K562 (cell line): Measurements from ENCODE around the gene CCDC87. TPM values are rescaled to one million over a fixed set of nuclear protein-coding genes. Genes with fewer than 3 reads are reported as not detected.

Experiments used
- ATAC-seq: fragments of 200-7000 bp; cut with Tn5 transposase; 3 replicates; pipeline ENCODE4 v1.9.1; 2020; ENCODE audit warnings: moderate library complexity
- BruUV-seq: library from RNA; stranded (reverse); fragments of 400-500 nt; replicated peaks from 2 replicates; lab custom pipeline; 2021; lab: Mats Ljungman, UMichigan
- CTCF ChIA-PET: fragments of 300-600 bp; formaldehyde crosslinking; extraction: SDS; loops from one replicate; lab custom pipeline; 2021; ENCODE audit warnings: low intra/inter-chr PET ratio; lab: Yijun Ruan, JAX
- POLR2A ChIA-PET: fragments of 300-600, 350-650 bp; sonication (Branson Sonifier 250); formaldehyde crosslinking; extraction: SDS; loops from one replicate; lab custom pipeline; 2021; ENCODE audit warnings: antibody characterized with exemption, inconsistent platforms; lab: Yijun Ruan, JAX
- DNase-seq, 4 experiments: peaks; one replicate each; pipeline versions ENCODE4 v3.0.0 to v3.0.0-alpha.2; 2011 to 2018; ENCODE audit warnings: low spot score in 3 of 4, mixed read lengths in 3 of 4; ENCODE audit errors: extremely low read depth in 1 of 4
- FAIRE-seq: peaks from 2 replicates; lab custom pipeline; 2011; peaks lifted over from hg19 to GRCh38; lab: Jason Lieb, UNC
- H2AFZ ChIP-seq: 2 replicates; pipeline ENCODE4 v1.6.0; 2011; ENCODE audit warnings: low read depth, low read length, control low read depth, inconsistent platforms
- H3K27ac ChIP-seq: fragments of 200-600 bp; 3 replicates; pipeline ENCODE4 v1.8.0; 2011; ENCODE audit warnings: low read depth, mild to moderate bottlenecking, control low read depth, inconsistent platforms, low read length, moderate library complexity, mixed read lengths; ENCODE audit errors: extremely low read depth
- H3K27me3 ChIP-seq, 2 experiments: fragments of 300-600 bp in 1 of 2; 2 replicates in 1 of 2; 3 replicates in 1 of 2; pipeline versions ENCODE4 v1.6.0 to v1.8.0; 2011; ENCODE audit warnings: inconsistent platforms in 2 of 2, low read length in 2 of 2, mild to moderate bottlenecking in 1 of 2, mixed read lengths in 1 of 2, moderate library complexity in 1 of 2; ENCODE audit not compliant: control insufficient read depth in 2 of 2, insufficient read depth in 2 of 2
- H3K36me3 ChIP-seq: fragments of 300-600 bp; 3 replicates; pipeline ENCODE4 v1.8.0; 2011; ENCODE audit warnings: mild to moderate bottlenecking, low read length, inconsistent platforms; ENCODE audit not compliant: control insufficient read depth, insufficient read depth
- H3K4me1 ChIP-seq, 2 experiments: fragments of 200-600 bp in 1 of 2; replicated peaks in 1 of 2; 2 replicates in 1 of 2; 3 replicates in 1 of 2; pipeline versions ENCODE4 v1.5.1 to v1.8.0; 2011; ENCODE audit warnings: inconsistent platforms in 2 of 2, low read length in 2 of 2, mild to moderate bottlenecking in 1 of 2, mixed read lengths in 1 of 2, moderate library complexity in 1 of 2; ENCODE audit not compliant: control insufficient read depth in 2 of 2, insufficient read depth in 2 of 2
- H3K4me2 ChIP-seq: 2 replicates; pipeline ENCODE4 v1.6.1; 2011; ENCODE audit warnings: low read length, control low read depth, inconsistent platforms, mixed read lengths; ENCODE audit not compliant: insufficient read depth
- H3K4me3 ChIP-seq: fragments of 200-600 bp; sonication (generic), shearing (Covaris generic); 2 replicates; pipeline ENCODE4 v1.5.1; 2016; ENCODE audit warnings: control low read depth, inconsistent platforms
- H3K79me2 ChIP-seq: fragments of 200-600 bp; 3 replicates; pipeline ENCODE4 v1.8.0; 2011; ENCODE audit warnings: low read length, inconsistent platforms; ENCODE audit not compliant: control insufficient read depth, insufficient read depth
- H3K9ac ChIP-seq, 2 experiments: 2 replicates each; pipeline versions ENCODE4 v1.6.0 to v1.6.1; 2011; ENCODE audit warnings: low read depth in 2 of 2, low read length in 2 of 2, control low read depth in 1 of 2, inconsistent platforms in 1 of 2, mild to moderate bottlenecking in 1 of 2, mixed read lengths in 1 of 2; ENCODE audit not compliant: insufficient read depth in 1 of 2
- H3K9me1 ChIP-seq: one replicate; pipeline ENCODE4 v1.6.0; 2011; ENCODE audit warnings: inconsistent platforms, mild to moderate bottlenecking, low read length, moderate library complexity; ENCODE audit not compliant: control insufficient read depth, insufficient read depth
- H3K9me3 ChIP-seq: replicated peaks from 2 replicates; pipeline ENCODE4 v1.5.1; 2011; ENCODE audit warnings: low read depth, low read length, inconsistent platforms; ENCODE audit not compliant: control insufficient read depth, insufficient read depth
- H4K20me1 ChIP-seq: replicated peaks from 2 replicates; pipeline ENCODE4 v1.6.1; 2011; ENCODE audit warnings: low read length, inconsistent platforms, mixed read lengths; ENCODE audit not compliant: control insufficient read depth, insufficient read depth
- BRD4 ChIP-seq: fragments of 200-600 bp; sonication (generic); IDR thresholded peaks from 2 replicates; pipeline ENCODE4 v1.6.1; 2017; ENCODE audit warnings: inconsistent platforms
- CBFA2T3 ChIP-seq: fragments of 450-650 bp; IDR thresholded peaks from 2 replicates; pipeline ENCODE4 v1.6.1; 2017
- FOXJ2 ChIP-seq: fragments of 200-800 bp; sonication (Bioruptor generic); IDR thresholded peaks from 2 replicates; pipeline ENCODE4 v1.6.1; 2016; ENCODE audit warnings: missing genetic modification characterization, missing compliant biosample characterization
- GABPB2 ChIP-seq: fragments of 250-450 bp; sonication (Bioruptor Pico); conservative IDR thresholded peaks from 2 replicates; pipeline ENCODE4 v1.5.1; 2021; ENCODE audit warnings: mild to moderate bottlenecking
- HDAC6 ChIP-seq: IDR thresholded peaks from 2 replicates; pipeline ENCODE4 v1.6.1; 2012; ENCODE audit warnings: low read depth, mild to moderate bottlenecking, control low read depth, inconsistent platforms, low read length, moderate library complexity
- KLF10 ChIP-seq: fragments of 250-450 bp; sonication (Bioruptor Pico); IDR thresholded peaks from 2 replicates; pipeline ENCODE4 v1.6.1; 2021; ENCODE audit warnings: matching md5 sums
- NCOA6 ChIP-seq: fragments of 450-650 bp; IDR thresholded peaks from 2 replicates; pipeline ENCODE4 v1.6.1; 2017; ENCODE audit warnings: mild to moderate bottlenecking
- POLR2A ChIP-seq: fragments of 450-650 bp; conservative IDR thresholded peaks from 2 replicates; pipeline ENCODE4 v1.6.1; 2016
- POLR2AphosphoS5 ChIP-seq: IDR thresholded peaks from 2 replicates; pipeline ENCODE4 v1.6.1; 2011; ENCODE audit warnings: mild to moderate bottlenecking, low read depth, low read length, moderate library complexity; ENCODE audit not compliant: control insufficient read depth, insufficient read depth
- SUPT5H ChIP-seq: fragments of 450-650 bp; IDR thresholded peaks from 2 replicates; pipeline ENCODE4 v1.6.1; 2016
- THRB ChIP-seq: fragments of 450-650 bp; formaldehyde crosslinking; conservative IDR thresholded peaks from 2 replicates; pipeline ENCODE4 v1.4.0; 2022; ENCODE audit warnings: mild to moderate bottlenecking, missing genetic modification characterization
- ZBTB1 ChIP-seq: sonication (generic); formaldehyde crosslinking; IDR thresholded peaks from 2 replicates; pipeline ENCODE4 v1.8.1; 2023; ENCODE audit warnings: missing genetic modification reagents, low read depth, mild to moderate bottlenecking, borderline replicate concordance
- ZNF232 ChIP-seq: sonication (generic); formaldehyde crosslinking; IDR thresholded peaks from 2 replicates; pipeline ENCODE4 v1.8.0; 2022; ENCODE audit warnings: mild to moderate bottlenecking, missing genetic modification reagents
- ZNF282 ChIP-seq: sonication (generic); formaldehyde crosslinking; IDR thresholded peaks from 2 replicates; pipeline ENCODE4 v1.8.1; 2023; ENCODE audit warnings: missing genetic modification reagents
- ZNF324 ChIP-seq: fragments of 250-450 bp; sonication (Bioruptor Pico); IDR thresholded peaks from 2 replicates; pipeline ENCODE4 v1.4.0; 2020; ENCODE audit warnings: mild to moderate bottlenecking
- ZNF778 ChIP-seq: fragments of 450-650 bp; formaldehyde crosslinking; IDR thresholded peaks from 2 replicates; pipeline ENCODE4 v1.4.0; 2020; ENCODE audit warnings: mild to moderate bottlenecking, moderate library complexity
- WGBS: fragments of 100-300 bp; shearing (Covaris generic); methylation state at CpG from one replicate; pipeline ENCODE4 v1.1.6; 2016; ENCODE audit warnings: low coverage, mixed read lengths; ENCODE audit not compliant: insufficient coverage; ENCODE audit errors: missing lambda C conversion rate; 5-methylcytosine and 5-hydroxymethylcytosine counted together
- in situ Hi-C: fragments of 300-500 bp; cut with MboI; formaldehyde crosslinking; loops from 4 replicates; pipeline ENCODE4 v1.15.0; 2018; ENCODE audit warnings: inconsistent platforms, mixed read lengths
- intact Hi-C: fragments of 100-400 bp; cut with micrococcal nuclease; formaldehyde crosslinking; loops from 2 replicates; pipeline ENCODE4 v1.14.2; 2022
- polyA plus RNA-seq, 8 experiments: library from polyadenylated mRNA; depleted of rRNA in 4 of 8; stranded (reverse) in 5 of 8; unstranded in 3 of 8; fragments of >200 nt; fragmentation: Nextera tagmentation in 2 of 8; fragmentation: Illumina TruSeq in 1 of 8; extraction: Ambion mirVana in 2 of 8; extraction: Trizol in 1 of 8; gene quantifications; 2 replicates each; pipeline versions ENCODE4 v1.2.1 to v1.2.3, GENCODE V29; 2011 to 2014; ENCODE audit warnings: inconsistent platforms in 1 of 8, missing spikeins in 1 of 8
- total RNA-seq, 7 experiments: library from RNA; depleted of rRNA in 6 of 7; stranded (reverse); fragments of >200 nt in 6 of 7; fragmentation: Illumina TruSeq in 2 of 7; extraction: Trizol in 2 of 7; gene quantifications; 2 replicates each; pipeline versions ENCODE4 v1.2.1 to v1.2.3, GENCODE V29; 2011 to 2021; ENCODE audit warnings: low replicate concordance in 1 of 7

CCDC87 gene
- total and polyA plus RNA-seq, 9 of the 15 experiments (the other 6 are each of a cell fraction or from before 2014, with no cell fraction given) = 0.03 to 0.44 (median 0.15) TPM; not detected in 1

GRCh38 chr11:66628061-66628603 lies 35.3 kb upstream of the CCDC87 start:
- no peak overlapping the region for H3K4me3 ChIP-seq
- peak; percentile 3; the same call in 1 of the 3 replicates for ATAC-seq
- no peak for FAIRE-seq
- H4K20me1 ChIP-seq = peaks cover 28% of the 10 kb centered on the region
- H3K27ac ChIP-seq = no peak overlapping the region
- no peaks in the 10 kb centered on the region for H3K9me3 ChIP-seq
- peaks cover 99% of the 10 kb centered on the region for H3K79me2 ChIP-seq
- WGBS = 92% methylated on average over 7 of the region's 7 CpGs
- in situ Hi-C loops (no loop called here), intact Hi-C loops (no loop called here)
- TF ChIP-seq ZNF778 (CRISPR knock-in tag) (no peak), FOXJ2 (tag) (no peak), ZNF324 (CRISPR knock-in tag) (no peak), ZBTB1 (no peak), HDAC6 (no peak), THRB (CRISPR knock-in tag) (0 out of 2 replicates have a peak, but pooled peaks have one; percentile 27), SUPT5H (peak; percentile 58; the same call in 1 of the 2 replicates), ZNF232 (no peak), ZNF282 (CRISPR knock-in tag) (no peak), POLR2AphosphoS5 (peak; percentile 16; the same call in 1 of the 2 replicates), KLF10 (CRISPR knock-in tag) (no peak), POLR2A (peak; percentile 56; the same call in 1 of the 2 replicates), NCOA6 (no peak), GABPB2 (CRISPR knock-in tag) (no peak), CBFA2T3 (no peak), BRD4 (no peak)
- DNase-seq = no peak
- no peaks in the 10 kb centered on the region for H3K9me1 ChIP-seq
- peaks cover 93% of the 10 kb centered on the region for H3K36me3 ChIP-seq
- no peaks in the 10 kb centered on the region for H3K27me3 ChIP-seq
- ChIA-PET POLR2A (interaction anchor here (1.0 to 26.4 kb wide), 5 partner anchors 6 to 218 kb away, joined by 3 to 387 read pairs (median 5); partner anchors contain the start of genes RBM14 and RBM4), CTCF (no interaction called here)
- H3K4me2 ChIP-seq = no peak overlapping the region
- no peak overlapping the region for H2AFZ ChIP-seq
- BruUV-seq = TSS peak; percentile 2
- H3K9ac ChIP-seq = no peak overlapping the region
- peaks cover 0 to 16% of the 10 kb centered on the region in 2 experiments; a peak in 2 of 5 replicates for H3K4me1 ChIP-seq
